GM19455 (cell line): Measurements from ENCODE around the gene CFAP77.

Experiments
- ATAC-seq: cut with Tn5 transposase; IDR thresholded peaks from one replicate; pipeline ENCODE4 v1.9.1; 2021; ENCODE audit not compliant: unreplicated experiment

CFAP77 gene

DNA sequence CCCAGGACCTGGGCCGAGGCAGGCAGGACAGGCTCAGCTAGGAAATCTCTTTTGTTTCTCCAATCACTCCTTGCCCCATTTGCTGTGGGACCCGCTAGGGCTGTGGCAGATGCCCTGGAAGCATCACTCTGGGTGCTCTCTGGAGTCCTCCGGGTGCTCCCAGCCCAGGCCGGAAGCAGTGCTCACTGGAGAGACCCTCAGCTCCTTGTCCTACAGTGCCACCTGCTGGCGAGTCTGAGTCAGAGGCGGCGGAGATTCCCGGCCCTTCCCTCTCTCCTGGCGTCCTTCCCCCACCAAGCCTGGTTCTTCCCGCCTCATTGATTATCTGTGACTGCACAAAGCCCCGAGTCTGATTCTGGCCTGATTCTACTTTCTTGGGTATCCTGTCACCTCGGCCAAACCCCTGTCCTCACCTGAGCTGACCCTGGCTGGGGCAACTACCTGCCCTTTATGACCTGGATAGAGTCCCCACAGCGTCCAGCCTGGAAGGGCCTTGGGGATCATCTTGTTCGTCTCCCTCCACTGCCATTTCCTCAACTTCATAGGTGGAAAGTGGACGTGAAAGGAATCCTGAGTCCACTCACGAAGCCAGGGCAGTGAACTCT is 165.1 kb downstream of the CFAP77 start:
- no peak for ATAC-seq

DNA sequence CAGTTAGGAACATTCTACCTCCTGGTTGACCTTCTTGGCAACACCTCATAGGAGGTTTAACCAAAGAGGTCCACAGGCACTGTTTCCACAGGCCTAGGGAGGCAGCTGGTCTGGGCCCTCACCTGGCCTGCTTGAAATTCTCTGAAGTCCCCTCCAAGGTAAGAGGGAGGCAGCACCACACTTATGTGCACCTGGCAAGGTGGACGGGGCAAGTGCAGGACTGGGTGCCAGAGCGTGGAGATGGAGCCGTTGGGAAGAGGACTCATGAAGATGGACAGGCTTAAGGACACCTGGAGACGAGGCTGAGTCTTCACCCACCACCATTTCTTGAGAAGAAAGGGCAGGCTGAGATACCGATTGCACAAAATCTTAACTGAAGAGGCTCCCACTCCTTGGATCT is 165.8 kb downstream of the CFAP77 start:
- no peak for ATAC-seq

DNA sequence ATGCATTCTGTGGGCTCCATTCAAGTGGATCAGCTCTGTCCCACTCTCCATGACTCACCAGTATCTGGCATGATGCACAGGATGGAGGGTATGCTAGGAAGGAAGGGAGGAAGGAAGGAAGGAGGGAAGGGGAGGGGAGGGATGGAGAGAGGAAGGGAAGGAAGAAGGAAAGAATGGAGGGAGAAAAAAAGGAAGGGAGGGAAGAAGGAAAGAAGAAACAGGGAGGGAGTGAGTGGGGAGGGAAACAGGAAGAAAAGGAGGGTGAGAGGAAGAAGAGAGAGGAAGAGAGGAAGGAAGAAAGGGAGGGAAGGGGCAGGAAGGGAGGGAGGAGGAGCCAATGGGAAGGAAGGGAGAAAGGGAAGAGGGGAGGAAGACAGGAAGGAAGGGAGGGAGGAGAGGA is 167.1 kb downstream of the CFAP77 start:
- ATAC-seq: no peak

DNA sequence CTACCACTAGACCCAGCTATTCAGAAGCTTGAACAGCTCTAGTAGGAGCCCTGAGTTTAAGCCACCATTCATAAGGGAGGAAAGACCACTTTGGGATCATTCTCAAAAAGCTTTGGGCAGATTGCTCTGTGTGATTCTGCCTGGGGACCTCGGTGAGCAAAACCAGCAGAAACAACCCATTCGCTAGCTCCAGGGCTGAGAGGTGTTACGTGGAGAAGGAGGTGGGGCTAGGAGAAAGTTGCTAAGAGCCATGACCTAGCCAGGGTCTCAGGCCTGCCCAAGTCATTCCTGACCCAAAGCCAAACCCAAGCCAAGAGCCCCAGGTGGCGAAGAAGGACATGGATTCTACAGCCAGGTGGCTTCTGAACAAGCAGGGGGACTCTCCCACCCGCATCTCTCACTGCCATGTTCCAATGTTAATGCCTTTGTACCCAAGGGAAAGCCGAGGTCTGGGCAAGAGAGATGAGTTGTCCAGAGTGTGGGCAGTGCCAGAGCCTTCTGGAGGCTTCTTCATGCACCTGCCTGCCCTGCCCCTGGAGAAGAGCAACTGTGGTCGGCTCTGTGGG is 168.4 kb downstream of the CFAP77 start:
- no peak for ATAC-seq

DNA sequence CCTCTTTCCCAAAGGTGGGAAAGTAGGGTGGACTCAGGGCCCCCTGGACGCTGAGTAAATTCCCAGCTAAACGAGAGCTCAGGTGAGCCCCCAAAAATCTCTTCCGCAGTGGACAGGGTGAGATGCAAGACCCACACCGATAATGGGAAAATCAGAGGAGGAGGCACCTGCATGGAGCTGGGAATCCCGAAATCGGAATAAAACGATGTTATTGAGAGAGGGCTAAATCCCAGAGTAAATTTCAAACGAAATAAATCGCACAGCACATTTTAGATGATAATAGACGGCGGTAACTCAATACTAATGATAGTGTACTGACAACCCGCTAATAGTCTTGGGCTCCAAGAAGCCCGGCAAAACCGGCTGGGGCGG is 169.4 kb downstream of the CFAP77 start:
- no peak for ATAC-seq

DNA sequence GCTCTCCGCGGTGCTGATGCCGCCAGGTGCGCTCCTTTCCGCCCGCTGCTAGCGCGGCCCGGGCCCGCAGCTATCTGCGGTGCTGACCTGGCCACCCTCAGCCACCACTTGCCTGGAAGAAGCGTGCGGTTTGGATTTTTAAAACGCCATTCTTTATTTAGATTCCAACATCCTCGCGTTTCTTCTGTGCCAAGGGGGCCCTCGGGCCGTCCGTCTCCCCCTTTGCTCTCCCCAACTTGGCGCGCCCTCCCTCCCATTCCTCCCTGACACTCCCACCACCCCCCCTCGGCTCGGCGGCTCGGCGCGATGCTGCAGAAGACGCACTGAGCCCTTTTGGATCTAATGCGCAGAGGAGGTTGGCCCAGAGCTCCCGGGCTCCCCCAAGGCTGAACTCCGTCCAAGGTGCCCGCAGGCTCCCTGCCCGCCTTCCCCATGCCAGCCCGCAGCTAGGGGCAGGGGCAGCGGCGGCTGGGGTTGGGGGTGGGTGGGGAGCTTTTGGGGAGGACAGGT is 172.3 kb downstream of the CFAP77 start, which contains the start of gene BARHL1:
Gene BARHL1, plus strand, starts transcription at position 331 of the 510 bp plus-strand sequence. CDS start 192 bp downstream, outside the sequence.
- ATAC-seq: no peak

DNA sequence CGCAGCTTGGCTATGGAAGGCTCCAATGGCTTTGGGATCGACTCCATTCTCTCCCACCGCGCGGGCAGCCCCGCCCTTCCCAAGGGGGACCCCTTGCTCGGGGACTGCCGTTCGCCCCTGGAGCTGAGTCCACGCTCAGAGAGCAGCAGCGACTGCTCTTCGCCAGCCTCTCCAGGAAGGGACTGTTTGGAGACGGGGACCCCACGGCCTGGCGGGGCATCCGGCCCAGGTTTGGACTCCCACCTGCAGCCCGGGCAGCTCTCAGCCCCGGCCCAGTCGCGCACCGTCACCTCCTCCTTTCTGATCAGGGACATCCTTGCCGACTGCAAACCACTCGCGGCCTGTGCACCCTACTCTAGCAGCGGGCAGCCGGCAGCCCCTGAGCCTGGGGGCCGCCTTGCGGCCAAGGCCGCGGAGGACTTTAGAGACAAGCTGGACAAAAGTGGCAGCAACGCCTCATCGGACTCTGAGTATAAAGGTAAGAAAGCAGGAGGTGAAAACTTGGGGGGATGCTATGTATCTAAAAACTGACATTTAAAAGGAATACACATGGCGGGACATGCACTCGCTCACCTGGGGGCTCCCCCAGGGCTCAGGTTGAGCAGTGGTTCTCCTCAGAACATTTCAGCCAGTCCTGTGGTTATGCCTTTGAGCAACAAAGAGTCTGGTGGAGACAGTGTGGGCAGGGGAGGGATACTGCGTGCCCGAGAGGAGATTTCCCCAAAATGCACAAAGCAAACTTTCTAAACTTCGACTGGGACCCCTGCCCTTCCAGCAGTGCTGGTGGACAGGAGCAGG is 173.0 kb downstream of the CFAP77 start:
- no peak for ATAC-seq

DNA sequence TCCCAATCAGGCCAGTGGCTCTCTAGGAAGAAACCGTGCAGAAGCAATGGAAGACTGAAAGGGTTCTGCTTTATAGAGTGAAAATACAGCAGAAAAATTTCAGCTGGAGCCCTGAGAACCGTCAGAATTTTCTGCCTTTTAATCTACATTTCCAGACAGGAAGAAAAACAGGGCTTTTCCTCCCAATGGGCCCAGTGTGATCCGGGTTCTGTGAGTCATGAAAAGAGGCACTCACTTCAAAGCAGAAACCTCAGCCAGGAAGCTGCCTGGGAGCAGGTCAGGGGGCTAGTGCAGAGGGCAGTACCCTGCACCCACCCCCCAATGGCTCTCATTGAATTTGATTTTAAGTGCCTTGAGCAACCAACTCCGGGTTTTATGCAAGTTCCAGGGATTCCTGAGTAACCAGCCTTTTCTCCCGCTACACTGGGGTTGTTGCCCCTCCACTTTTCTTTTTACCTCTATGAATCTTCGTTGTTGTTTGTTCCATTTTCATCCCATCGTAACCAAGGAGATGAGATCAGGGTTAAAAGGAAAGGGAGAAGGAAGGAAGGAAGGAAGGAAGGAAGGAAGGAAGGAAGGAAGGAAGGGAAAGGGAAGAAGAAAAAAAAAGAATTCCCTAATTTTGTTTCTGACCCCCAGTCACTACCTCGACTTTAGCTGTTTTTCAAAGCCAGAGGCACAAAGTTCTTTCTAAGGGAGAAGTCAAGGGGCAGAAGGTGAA is 173.7 kb downstream of the CFAP77 start:
- no peak for ATAC-seq

DNA sequence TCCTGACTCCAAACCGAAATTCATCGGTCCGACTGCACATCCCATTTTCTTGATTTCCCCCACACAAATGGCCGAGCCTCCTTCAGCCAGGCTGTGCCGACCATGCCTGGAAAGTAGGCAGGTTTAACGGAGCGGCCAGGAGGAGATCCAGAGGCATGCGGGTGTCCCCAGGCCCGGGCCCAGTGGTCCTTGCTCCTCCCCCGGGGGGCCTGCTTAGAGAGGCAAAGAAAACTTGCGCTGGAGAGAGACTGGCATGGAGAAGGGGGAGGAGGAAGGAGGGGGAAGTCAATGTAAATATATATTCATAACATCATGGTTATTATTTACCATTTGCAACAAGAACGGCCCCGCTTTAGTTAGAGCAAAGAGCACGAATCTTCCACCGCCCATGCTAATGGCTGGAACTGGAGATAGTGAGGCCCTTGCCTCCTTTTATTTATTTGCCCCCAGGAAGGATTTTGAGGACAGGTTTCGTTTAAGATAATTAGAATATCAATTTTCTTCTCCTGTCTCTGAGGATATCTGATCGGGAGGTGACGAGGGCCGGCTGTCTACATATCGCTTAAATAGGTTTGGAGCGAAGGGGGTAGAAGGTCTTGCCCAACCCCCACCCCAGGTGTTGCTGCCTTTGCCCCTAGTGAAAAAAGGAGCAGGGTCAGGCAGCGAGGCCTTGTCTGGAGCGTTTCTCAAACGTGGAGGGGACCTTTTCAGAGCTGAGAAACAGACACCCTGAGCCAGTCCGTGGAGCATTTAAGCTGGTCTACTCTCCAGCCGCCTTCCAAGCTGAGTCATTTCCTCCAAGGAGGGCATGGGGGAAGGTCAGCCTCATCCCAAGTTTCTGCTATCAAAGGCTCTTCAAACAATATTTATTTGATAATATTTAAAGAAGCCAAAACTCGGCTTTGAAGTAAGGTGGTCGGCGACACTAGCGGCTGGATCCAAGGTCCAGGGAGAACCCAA is 174.9 kb downstream of the CFAP77 start:
- ATAC-seq: no peak

DNA sequence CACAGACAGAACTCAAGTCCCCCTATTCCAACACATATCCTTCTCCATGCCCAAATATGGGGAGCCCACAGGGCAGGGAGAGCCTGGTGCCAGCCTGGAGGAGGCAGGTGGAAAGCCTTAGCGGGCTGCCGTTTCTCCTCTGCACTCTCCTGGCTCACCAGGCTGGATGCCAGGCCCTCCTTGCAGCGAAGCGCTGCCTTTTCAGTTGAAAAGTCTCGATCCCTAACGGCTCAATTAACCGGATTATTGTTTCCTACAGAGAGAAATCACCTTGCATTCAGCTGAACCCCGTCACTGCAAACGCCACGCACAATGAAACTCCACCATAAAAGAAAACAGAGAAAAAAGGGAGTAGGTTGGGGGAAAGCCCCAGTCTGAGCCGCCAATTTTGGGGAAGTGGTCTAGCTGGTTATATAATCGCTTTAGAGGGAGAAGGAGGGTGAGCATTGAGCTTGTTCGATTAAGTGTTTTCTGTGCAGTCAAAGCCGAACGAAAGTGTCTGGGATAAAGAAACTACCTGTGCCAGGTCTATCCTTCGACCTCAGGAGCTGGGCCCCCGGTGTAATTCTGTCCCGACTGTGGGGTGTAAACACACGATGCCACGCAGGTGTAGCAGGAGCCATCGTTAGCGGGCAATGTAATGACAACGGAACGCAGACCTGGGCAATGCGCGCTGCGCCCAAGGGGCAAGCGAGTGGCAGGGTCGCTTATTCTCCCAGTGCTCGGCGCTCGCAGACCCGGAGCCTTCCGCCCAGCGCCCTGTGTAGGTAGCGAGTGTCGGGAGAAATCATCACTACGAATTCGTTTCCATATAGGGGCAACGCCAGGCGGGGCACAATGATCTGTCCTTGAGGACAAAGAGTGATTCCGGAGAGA is 176.2 kb downstream of the CFAP77 start:
- ATAC-seq: no peak

DNA sequence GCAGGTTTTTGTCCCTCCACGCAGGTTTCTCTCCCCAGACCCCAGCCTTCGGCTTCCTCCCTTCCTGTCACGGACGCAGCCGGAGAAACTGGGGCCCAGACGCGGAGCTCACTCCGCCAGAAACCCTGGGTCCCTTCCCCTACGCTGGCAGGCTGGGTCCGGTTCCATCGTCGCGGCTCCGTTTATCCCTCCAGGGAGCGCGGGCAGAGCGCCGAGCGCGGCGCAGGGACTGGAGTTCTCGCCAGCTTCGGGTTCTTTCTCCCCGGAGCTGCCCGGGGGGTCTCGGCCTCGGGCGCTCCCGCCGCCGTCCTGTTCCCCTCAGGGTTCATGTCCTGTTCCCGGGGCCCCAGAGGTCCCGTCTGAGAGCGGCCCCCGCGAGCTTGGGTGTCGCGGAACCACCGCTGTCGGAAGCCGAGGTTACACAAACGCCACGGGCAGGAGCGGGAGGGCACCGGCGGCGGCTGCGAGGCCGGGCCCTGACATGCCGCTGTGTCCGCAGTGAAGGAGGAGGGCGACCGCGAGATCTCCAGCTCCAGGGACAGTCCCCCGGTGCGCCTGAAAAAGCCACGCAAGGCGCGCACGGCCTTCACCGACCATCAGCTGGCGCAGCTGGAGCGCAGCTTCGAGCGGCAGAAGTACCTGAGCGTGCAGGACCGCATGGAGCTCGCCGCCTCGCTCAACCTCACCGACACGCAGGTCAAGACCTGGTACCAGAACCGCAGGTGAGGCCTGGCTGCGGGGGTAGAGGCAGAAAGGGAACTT is 177.0 kb downstream of the CFAP77 start:
- no peak for ATAC-seq

DNA sequence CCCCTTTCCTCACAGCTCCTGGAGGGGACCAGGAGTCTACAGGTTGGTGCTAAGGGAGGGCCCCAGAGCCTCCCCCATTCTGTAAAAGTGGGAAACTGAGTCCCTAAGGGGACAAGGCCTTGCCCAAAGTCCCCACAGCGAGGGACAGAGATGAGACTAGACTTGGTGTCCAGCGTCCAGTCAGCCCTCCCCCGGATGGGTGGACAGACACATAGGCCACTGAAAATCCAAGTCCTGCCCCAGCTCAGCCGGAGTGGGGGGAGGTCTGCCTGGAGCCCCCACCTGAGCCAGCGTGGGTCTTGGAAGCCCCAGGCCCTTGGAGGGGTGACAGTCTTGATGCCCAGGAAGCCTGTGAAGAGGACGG is 177.6 kb downstream of the CFAP77 start:
- no peak for ATAC-seq

DNA sequence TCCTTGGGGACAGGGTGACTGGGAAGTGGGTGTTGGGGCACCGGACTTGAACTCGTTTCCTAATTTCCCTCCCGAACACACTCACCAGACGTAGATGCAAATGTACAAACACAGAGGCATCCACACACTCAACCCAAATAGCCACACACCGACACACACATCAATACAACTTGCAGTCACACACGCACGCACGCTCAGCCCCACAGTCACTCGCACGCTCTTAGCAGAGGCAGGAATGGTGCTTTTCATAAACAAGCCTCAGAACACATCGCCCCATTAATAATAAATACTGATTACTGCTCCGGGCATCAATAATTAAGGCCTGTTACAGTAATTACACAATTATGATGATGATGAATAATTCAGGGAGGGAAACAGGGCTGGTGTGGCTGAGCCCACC is 178.1 kb downstream of the CFAP77 start:
- ATAC-seq: no peak

DNA sequence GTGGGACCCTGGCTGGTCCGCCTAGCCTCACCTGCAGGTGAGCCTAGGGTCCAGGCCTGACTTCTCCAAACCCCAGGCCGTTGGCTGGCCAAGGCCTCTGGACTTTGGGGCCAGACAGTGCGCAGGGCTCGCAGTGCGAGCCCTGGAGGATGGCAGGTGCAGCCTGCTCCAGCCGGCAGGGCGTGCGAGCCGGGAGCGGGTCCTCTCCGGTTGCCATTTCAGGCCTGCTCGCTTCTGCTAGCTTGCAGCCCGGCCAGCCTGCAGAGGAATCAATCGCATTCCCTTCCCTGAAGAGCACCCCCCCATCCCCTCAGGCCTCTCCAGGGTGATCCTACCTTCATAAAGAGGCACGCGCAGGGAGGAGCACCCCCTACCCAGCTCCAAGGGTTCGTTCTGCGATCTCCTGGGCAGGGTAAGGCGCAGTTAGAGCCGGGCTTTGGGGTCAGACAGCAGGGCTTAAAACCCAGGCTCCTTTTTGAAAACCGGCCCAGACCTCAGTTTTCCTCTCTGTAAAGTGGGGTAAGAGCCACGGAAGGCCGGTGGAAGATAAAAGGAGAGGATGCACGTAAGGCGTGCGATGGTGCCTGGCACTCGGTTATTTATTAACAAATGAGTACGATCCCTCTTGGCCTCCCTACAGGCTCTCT is 178.6 kb downstream of the CFAP77 start:
- ATAC-seq: no peak

DNA sequence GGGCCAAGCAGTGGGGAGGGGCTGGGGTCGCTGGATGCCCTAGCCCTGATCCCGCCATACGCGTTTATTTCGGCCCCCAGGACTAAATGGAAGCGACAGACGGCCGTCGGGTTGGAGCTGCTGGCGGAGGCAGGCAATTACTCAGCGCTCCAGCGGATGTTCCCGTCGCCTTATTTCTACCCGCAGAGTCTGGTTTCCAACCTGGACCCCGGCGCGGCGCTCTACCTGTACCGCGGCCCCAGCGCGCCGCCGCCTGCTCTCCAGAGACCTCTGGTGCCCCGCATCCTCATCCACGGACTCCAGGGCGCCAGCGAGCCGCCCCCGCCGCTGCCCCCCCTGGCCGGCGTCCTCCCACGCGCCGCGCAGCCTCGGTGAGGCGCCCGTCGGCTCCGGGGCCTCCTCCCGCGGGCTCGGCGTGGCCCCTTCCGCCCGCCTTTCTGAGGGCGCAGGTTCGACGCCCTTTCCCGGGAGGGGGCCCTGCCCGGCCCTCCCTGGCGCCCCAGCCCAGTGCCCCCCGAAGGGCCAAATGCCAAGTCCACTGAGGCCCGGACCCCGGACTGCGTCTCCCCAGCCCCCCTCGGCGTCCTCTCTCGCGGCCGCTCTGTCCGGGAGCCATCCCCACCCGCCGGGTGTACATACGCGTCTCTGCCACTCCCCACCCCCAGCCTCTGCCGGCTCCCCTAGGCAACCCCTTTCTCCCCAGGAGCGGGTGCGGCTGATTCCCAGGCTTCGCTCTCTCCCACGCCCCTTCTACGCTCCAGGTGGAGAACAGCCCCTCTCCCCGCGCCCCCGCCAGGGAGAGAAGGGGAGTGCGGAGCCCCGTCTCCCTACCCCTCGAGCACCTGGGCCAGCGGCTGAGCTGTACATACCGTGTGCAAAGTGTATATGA is 179.4 kb downstream of the CFAP77 start:
- no peak for ATAC-seq

DNA sequence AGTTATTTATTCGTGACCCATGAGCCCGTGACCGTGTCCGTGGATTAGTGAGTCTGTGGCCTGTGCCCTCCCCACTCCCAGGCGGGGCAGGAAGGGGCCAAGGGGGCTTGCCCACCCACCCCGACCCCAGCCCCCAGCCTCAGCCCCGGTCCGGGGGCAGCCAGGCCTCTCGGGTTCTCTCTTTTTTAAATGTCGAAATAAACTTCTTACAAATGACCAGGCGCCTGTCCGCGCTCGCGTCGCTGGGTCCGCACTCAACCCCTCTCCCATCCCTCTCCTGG is 180.0 kb downstream of the CFAP77 start:
- ATAC-seq: no peak
